ENCODE measurements around the gene ADA.

Gene ADA

DNA sequence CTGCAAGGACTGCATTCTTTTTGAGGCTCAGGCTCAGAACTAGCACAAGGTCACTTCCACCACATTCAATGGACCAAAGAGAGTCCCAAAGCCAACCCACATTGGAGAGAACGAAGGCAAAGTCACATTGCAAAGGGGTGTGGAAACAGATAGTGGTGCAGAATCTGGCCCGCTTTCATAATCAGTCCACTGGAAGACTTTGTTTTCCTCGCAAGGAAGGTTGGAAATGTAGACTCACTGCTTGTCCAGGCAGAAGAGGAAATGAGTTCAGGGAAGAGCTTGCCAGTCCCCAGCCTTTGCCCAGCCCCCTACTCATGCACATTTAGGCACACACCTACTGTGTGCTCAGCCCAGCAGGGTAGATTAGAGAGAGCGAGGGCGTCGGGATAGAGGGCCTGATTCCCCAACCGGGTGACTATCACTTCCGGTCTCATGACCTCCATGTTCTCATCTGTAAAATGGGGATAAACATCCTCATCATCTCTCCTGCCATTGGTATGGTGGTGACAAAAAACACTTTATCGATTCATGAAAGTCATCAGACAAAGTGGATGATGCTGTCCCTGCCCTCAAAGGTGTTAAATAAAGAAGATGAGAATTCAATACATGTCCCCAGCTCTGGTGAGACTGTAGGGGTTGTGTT lies 39.4 kb upstream of the ADA start:
- no peak for TF ChIP-seq POU6F1 (CRISPR knock-in tag; IDR thresholded peaks at IDR 0.05; ENCODE audit: borderline replicate concordance, low read depth)
- ATAC-seq, result no peak

DNA sequence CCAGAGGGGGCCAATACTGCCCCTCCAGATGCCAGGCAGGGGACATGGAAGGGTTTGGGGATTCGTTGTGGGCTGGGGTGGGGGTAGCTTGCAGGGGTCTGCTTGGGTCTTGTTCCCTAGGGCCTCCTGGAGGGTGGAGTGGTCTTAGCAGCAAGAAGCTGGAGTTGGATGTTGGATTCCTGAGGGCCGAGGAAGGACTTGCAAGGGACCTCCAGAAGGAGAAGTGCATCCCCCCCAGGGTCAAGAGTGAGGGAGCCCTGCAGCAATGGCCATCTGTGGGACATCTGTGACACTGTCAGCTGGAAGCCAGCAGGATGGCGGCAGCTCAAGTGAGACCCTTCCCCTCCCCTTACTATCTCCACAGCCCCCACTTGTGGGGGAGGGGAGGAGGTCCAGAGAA lies 38.3 kb upstream of the ADA start:
- TF ChIP-seq GLIS3 (CRISPR knock-in tag; IDR thresholded peaks at IDR 0.05) (no peak), BACH2 (CRISPR knock-in tag; IDR thresholded peaks at IDR 0.05; ENCODE audit: borderline replicate concordance) (no peak), OSR1 (CRISPR knock-in tag; IDR thresholded peaks at IDR 0.05) (no peak), CSDC2 (CRISPR knock-in tag; IDR thresholded peaks at IDR 0.05) (no peak), ZNF8 (CRISPR knock-in tag; IDR thresholded peaks at IDR 0.05) (no peak), ARNTL (CRISPR knock-in tag; IDR thresholded peaks at IDR 0.05; ENCODE audit: borderline replicate concordance, low read depth) (no peak), ISL1 (CRISPR knock-in tag; IDR thresholded peaks at IDR 0.05) (no peak), TOX (CRISPR knock-in tag; IDR thresholded peaks at IDR 0.05; ENCODE audit: borderline replicate concordance) (no peak), ZNF565 (CRISPR knock-in tag; conservative IDR thresholded peaks at IDR 0.05; ENCODE audit: low read depth) (no peak), PPARA (CRISPR knock-in tag; IDR thresholded peaks at IDR 0.05; ENCODE audit: borderline replicate concordance) (no peak), ESRRG (CRISPR knock-in tag; IDR thresholded peaks at IDR 0.05) (no peak)
- TF ChIP-seq, protein P1, sequence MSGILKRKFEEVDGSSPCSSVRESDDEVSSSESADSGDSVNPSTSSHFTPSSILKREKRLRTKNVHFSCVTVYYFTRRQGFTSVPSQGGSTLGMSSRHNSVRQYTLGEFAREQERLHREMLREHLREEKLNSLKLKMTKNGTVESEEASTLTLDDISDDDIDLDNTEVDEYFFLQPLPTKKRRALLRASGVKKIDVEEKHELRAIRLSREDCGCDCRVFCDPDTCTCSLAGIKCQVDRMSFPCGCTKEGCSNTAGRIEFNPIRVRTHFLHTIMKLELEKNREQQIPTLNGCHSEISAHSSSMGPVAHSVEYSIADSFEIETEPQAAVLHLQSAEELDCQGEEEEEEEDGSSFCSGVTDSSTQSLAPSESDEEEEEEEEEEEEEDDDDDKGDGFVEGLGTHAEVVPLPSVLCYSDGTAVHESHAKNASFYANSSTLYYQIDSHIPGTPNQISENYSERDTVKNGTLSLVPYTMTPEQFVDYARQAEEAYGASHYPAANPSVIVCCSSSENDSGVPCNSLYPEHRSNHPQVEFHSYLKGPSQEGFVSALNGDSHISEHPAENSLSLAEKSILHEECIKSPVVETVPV (CRISPR knock-in tag; IDR thresholded peaks at IDR 0.05), result no peak
- ATAC-seq, result no peak

DNA sequence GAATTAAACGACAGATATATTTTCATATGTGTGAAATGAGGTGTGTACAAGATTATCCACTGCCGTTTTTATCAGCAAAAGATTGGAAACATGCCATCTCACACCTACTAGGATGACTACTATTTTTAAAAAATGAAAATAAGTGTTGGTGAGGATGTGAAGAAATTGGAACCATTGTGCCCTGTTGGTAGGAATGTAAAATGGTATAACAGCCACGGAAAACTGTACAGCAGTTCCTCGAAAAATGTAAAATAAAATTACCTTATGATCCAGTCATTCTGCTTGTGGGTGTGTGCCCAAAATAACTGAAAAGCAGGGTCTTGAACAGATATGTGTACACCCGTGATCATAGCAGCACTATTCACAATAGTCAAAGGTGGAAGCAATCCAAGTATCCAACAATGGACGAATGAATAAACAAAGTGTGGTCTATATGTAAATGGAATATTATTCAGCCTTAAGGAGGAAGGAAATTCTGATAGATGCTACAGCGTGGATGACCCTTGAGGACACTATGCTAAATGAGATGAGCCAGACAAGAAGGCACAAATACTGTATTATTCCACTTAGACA lies 36.6 kb upstream of the ADA start:
- TF ChIP-seq, protein P2, sequence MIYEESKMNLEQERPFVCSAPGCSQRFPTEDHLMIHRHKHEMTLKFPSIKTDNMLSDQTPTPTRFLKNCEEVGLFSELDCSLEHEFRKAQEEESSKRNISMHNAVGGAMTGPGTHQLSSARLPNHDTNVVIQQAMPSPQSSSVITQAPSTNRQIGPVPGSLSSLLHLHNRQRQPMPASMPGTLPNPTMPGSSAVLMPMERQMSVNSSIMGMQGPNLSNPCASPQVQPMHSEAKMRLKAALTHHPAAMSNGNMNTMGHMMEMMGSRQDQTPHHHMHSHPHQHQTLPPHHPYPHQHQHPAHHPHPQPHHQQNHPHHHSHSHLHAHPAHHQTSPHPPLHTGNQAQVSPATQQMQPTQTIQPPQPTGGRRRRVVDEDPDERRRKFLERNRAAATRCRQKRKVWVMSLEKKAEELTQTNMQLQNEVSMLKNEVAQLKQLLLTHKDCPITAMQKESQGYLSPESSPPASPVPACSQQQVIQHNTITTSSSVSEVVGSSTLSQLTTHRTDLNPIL (CRISPR knock-in tag; IDR thresholded peaks at IDR 0.05; ENCODE audit: low read depth), result no peak
- no peak for TF ChIP-seq GLIS3 (CRISPR knock-in tag; IDR thresholded peaks at IDR 0.05)
- TF ChIP-seq ARNTL (CRISPR knock-in tag; IDR thresholded peaks at IDR 0.05; ENCODE audit: borderline replicate concordance, low read depth), result no peak
- no peak for TF ChIP-seq RARB (CRISPR knock-in tag; IDR thresholded peaks at IDR 0.05)
- TF ChIP-seq TSHZ2 (CRISPR knock-in tag; IDR thresholded peaks at IDR 0.05), result no peak
- TF ChIP-seq ZNF70 (CRISPR knock-in tag; IDR thresholded peaks at IDR 0.05), result no peak
- no peak for TF ChIP-seq ZNF8 (CRISPR knock-in tag; IDR thresholded peaks at IDR 0.05)
- no peak for TF ChIP-seq PPARA (CRISPR knock-in tag; IDR thresholded peaks at IDR 0.05; ENCODE audit: borderline replicate concordance)
- no peak for TF ChIP-seq OSR1 (CRISPR knock-in tag; IDR thresholded peaks at IDR 0.05)
- TF ChIP-seq CSDC2 (CRISPR knock-in tag; IDR thresholded peaks at IDR 0.05), result no peak
- TF ChIP-seq ZFP3 (CRISPR knock-in tag; IDR thresholded peaks at IDR 0.05), result no peak
- no peak for ATAC-seq

GRCh38 chr20:44686934-44687333 lies 35.4 kb upstream of the ADA start:
- ATAC-seq, result no peak
- no peak for TF ChIP-seq TSHZ2 (CRISPR knock-in tag; IDR thresholded peaks at IDR 0.05)
- no peak for TF ChIP-seq ARNTL (CRISPR knock-in tag; IDR thresholded peaks at IDR 0.05; ENCODE audit: borderline replicate concordance, low read depth)
- TF ChIP-seq ZFP30 (CRISPR knock-in tag; IDR thresholded peaks at IDR 0.05), result no peak
- TF ChIP-seq ZNF565 (CRISPR knock-in tag; conservative IDR thresholded peaks at IDR 0.05; ENCODE audit: low read depth), result no peak
- TF ChIP-seq, protein P2 (CRISPR knock-in tag; IDR thresholded peaks at IDR 0.05; ENCODE audit: low read depth), result no peak
- TF ChIP-seq, protein P1 (CRISPR knock-in tag; IDR thresholded peaks at IDR 0.05), result no peak

Data from SK-N-SH treated with all-trans-retinoic acid at 6 μM for 48 hours (cell line).